Ishikawa (cell line): Measurements from ENCODE around the gene CD27.

Source experiments
- EP300 ChIP-seq: IDR thresholded peaks from 2 replicates; pipeline ENCODE4 v1.6.1; 2012; ENCODE audit warnings: borderline replicate concordance
- TAF1 ChIP-seq: IDR thresholded peaks from 2 replicates; pipeline ENCODE4 v1.6.1; 2012; ENCODE audit warnings: low read depth, mild to moderate bottlenecking

- no peak for TF ChIP-seq EP300
- TF ChIP-seq TAF1: no peak
Observed at GRCh38 chr12:6420364-6420763, 24.4 kb upstream of the CD27 start.
